ENCODE data around the gene CCR6. TPM values are rescaled to one million over a fixed set of nuclear protein-coding genes. Genes with fewer than 3 reads are reported as not detected.

CCR6 gene
- not detected in 2 replicates for total RNA-seq

GRCh38 chr6:167122827-167123657, at the start of gene CCR6:
Gene CCR6 (plus strand): TSS chr6:167123096. CDS start chr6:167136135, 13,039 bp downstream.

GRCh38 chr6:167157863-167158262, 35.0 kb downstream of the CCR6 start, which contains the start of gene GPR31:
Gene GPR31 (minus strand): TSS chr6:167157980. CDS start chr6:167157831, 149 bp downstream.

Other genes with a start within 250 kb of the CCR6 start
- 21.9 and 23.9 TPM in 2 replicates for gene RNASET2, start 166.5 kb upstream of the CCR6 start, total RNA-seq
- gene CEP43, start 123.7 kb upstream of the CCR6 start, total RNA-seq: 12.6 and 15.6 TPM in 2 replicates
- not detected in 2 replicates for gene GPR31, start 34.9 kb downstream of the CCR6 start, total RNA-seq
- not detected in 2 replicates for gene UNC93A, start 168.2 kb downstream of the CCR6 start, total RNA-seq
- gene TTLL2, start 202.0 kb downstream of the CCR6 start, total RNA-seq: not detected in 2 replicates